ENCODE results near the gene PGM2. TPM values are rescaled to one million over a fixed set of nuclear protein-coding genes. Genes with fewer than 3 reads are reported as not detected.

Gene PGM2
- total and polyA plus RNA-seq, 4 donors, result 4.0 to 11.9 (median 7.9) TPM

DNA sequence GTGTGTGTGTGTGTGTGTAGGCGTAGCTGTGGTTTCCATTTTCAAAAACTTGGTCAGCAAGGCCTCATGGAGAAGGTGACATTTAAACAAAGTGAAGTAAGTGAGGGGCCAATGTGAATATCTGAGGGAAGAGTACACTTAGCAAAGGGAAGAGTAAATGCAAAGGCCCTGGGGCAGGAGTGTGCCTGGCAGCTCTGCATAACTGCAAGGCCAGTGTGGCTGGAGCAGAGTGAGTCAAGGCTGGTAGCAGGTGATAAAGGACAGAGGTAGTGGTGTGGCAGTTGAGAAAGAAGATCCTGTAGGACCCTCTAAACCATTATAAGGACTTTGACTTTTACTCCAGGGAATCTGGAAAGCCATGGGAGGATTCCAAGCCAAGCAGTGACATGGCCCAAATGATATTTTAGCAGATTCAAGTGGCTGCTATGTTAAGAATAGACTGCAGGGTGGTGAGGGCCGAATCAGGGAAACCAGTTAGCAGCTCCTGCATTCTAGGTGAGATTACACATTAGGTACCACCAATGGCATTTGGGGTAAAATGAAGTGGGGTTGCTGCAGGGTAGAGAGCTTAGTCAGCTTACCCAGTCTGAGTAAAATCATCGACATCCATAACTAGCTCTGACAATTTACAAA is 58.5 kb downstream of the PGM2 start:
- Histone ChIP-seq H3K27ac (ENCODE audit: low read depth in 1 of 2, low read length in 2 of 2) (no peak overlapping the region), H3K9me3 (ENCODE audit: control insufficient read depth in 4 of 4, low read length in 3 of 4) (no peaks in the 10 kb centered on the region), H3K4me3 (ENCODE audit: low read depth in 1 of 3, low read length in 3 of 3) (no peak overlapping the region), H3K27me3 (ENCODE audit: control insufficient read depth in 4 of 4, insufficient read depth in 4 of 4, low read length in 3 of 4) (no peaks in the 10 kb centered on the region), H3K36me3 (ENCODE audit: control insufficient read depth in 4 of 4, insufficient read depth in 3 of 4, low read depth in 1 of 4, low read length in 3 of 4) (no peaks in the 10 kb centered on the region), H3K4me1 (ENCODE audit: control insufficient read depth in 4 of 4, insufficient read depth in 4 of 4, low read length in 3 of 4) (peaks cover 0 to 2% (median under 1%) of the 10 kb centered on the region in 4 donors), H3K9ac (ENCODE audit: low read depth in 1 of 2, low read length in 2 of 2) (no peak overlapping the region)
- DNase-seq (ENCODE audit: low spot score), result no peak
- WGBS, result 93% methylated on average over 3 of the region's 3 CpGs
- TF ChIP-seq RXRA (IDR thresholded peaks at IDR 0.05) (no peak), FOXA2 (IDR thresholded peaks at IDR 0.05) (no peak)
- TF ChIP-seq, protein P1, sequence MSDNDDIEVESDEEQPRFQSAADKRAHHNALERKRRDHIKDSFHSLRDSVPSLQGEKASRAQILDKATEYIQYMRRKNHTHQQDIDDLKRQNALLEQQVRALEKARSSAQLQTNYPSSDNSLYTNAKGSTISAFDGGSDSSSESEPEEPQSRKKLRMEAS (IDR thresholded peaks at IDR 0.05), result no peak

DNA sequence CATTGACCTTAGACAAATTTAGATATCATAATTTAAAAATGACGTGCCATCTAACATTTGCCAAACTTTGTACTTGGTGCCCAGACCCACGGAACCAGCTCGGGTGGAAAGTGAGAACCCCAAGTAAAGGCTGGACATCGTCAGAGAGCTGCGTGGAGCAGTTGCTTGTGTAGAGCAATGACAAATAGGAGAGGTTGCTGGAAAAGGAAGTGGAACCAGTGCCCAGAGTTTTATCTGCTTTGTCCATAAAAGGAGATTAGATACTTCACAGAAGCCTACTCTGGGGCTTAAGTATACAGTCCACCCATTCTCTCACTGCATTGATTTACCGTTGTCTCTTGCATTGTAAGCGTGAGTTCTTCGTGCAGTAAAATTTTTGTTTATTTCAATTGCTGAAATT is 59.0 kb downstream of the PGM2 start:
- no peak overlapping the region for H3K9ac ChIP-seq (ENCODE audit: low read depth in 1 of 2, low read length in 2 of 2)
- H3K27me3 ChIP-seq (ENCODE audit: control insufficient read depth in 4 of 4, insufficient read depth in 4 of 4, low read length in 3 of 4), result no peaks in the 10 kb centered on the region
- peaks cover 0 to 6% (median 3%) of the 10 kb centered on the region in 4 donors for H3K4me1 ChIP-seq (ENCODE audit: control insufficient read depth in 4 of 4, insufficient read depth in 4 of 4, low read length in 3 of 4)
- DNase-seq (ENCODE audit: low spot score), result no peak
- no peaks in the 10 kb centered on the region for H3K9me3 ChIP-seq (ENCODE audit: control insufficient read depth in 4 of 4, low read length in 3 of 4)
- WGBS, result 64% methylated on average over 8 of the region's 8 CpGs
- TF ChIP-seq REST (IDR thresholded peaks at IDR 0.05) (no peak), RXRA (IDR thresholded peaks at IDR 0.05) (no peak), HNF4A (conservative IDR thresholded peaks at IDR 0.05) (no peak), RAD21 (IDR thresholded peaks at IDR 0.05) (no peak), TAF1 (conservative IDR thresholded peaks at IDR 0.05) (no peak), SP1 (IDR thresholded peaks at IDR 0.05) (no peak), HNF4G (IDR thresholded peaks at IDR 0.05) (no peak), FOXA1 (IDR thresholded peaks at IDR 0.05) (no peak), YY1 (IDR thresholded peaks at IDR 0.05) (no peak), JUND (IDR thresholded peaks at IDR 0.05) (no peak), EGR1 (IDR thresholded peaks at IDR 0.05; ENCODE audit: low read depth in 2 of 2) (no peak), FOXA2 (IDR thresholded peaks at IDR 0.05) (no peak)
- TF ChIP-seq, protein P2, sequence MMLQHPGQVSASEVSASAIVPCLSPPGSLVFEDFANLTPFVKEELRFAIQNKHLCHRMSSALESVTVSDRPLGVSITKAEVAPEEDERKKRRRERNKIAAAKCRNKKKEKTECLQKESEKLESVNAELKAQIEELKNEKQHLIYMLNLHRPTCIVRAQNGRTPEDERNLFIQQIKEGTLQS (IDR thresholded peaks at IDR 0.05), result no peak
- TF ChIP-seq, protein P1 (IDR thresholded peaks at IDR 0.05), result no peak
- H3K4me3 ChIP-seq (ENCODE audit: low read depth in 1 of 3, low read length in 3 of 3), result no peak overlapping the region
- H3K27ac ChIP-seq (ENCODE audit: low read depth in 1 of 2, low read length in 2 of 2), result no peak overlapping the region
- no peaks in the 10 kb centered on the region for H3K36me3 ChIP-seq (ENCODE audit: control insufficient read depth in 4 of 4, insufficient read depth in 3 of 4, low read depth in 1 of 4, low read length in 3 of 4)

Measured in liver (tissue), 9 donors.